Activated CD4-positive, alpha-beta memory T cell treated with anti-CD3 and anti-CD28 coated beads, Interleukin-2, amount 10 ng/mL, durations not matched to agents 7 days and 5 days (primary cell): ENCODE data around the gene SLC30A10. TPM values are rescaled to one million over a fixed set of nuclear protein-coding genes. Genes with fewer than 3 reads are reported as not detected.
"Not testable (repeated sequence)": the region's sequence is repeated elsewhere in the genome, so short reads cannot be mapped to it uniquely, and the experiment has no call there.

Source experiments
- CTCF ChIA-PET: fragments of 350-600 bp; sonication (Branson Sonifier 250); formaldehyde crosslinking; loops from one replicate; lab custom pipeline; 2021; ENCODE audit warnings: antibody characterized with exemption, inconsistent platforms; lab: Charles Lee
- POLR2A ChIA-PET: fragments of 350-600 bp; sonication (Branson Sonifier 250); formaldehyde crosslinking; loops from one replicate; lab custom pipeline; 2021; ENCODE audit warnings: antibody characterized with exemption; lab: Charles Lee
- DNase-seq: peaks from one replicate; pipeline ENCODE4 v3.0.0-alpha.2; 2020
- H3K27ac Mint-ChIP-seq: one replicate; pipeline ENCODE4 v1.8.0; 2021; ENCODE audit warnings: mild to moderate bottlenecking, mixed read lengths
- H3K27me3 Mint-ChIP-seq: one replicate; pipeline ENCODE4 v1.8.0; 2021; ENCODE audit warnings: mixed read lengths
- H3K36me3 Mint-ChIP-seq: one replicate; pipeline ENCODE4 v1.8.0; 2021; ENCODE audit warnings: low read depth, mixed read lengths
- H3K4me1 Mint-ChIP-seq: one replicate; pipeline ENCODE4 v1.8.0; 2021; ENCODE audit warnings: mixed read lengths
- H3K4me3 Mint-ChIP-seq: one replicate; pipeline ENCODE4 v1.8.0; 2021; ENCODE audit warnings: mild to moderate bottlenecking, mixed read lengths
- H3K9me3 Mint-ChIP-seq: one replicate; pipeline ENCODE4 v1.8.0; 2021; ENCODE audit warnings: mixed read lengths
- total RNA-seq, 2 experiments: library from RNA; stranded (reverse); gene quantifications; one replicate each; pipeline ENCODE4 v1.2.3, GENCODE V29; 2021

SLC30A10 gene
- total RNA-seq, 2 experiments from 2014 or later, result not detected

- H3K4me1 Mint-ChIP-seq, result no peaks in the 10 kb centered on the region
- H3K4me3 Mint-ChIP-seq, result no peak overlapping the region
- DNase-seq, result no peak
- no peaks in the 10 kb centered on the region for H3K36me3 Mint-ChIP-seq
- H3K27ac Mint-ChIP-seq, result no peak overlapping the region
- CTCF ChIA-PET, result no interaction called here
- H3K9me3 Mint-ChIP-seq, result no peaks in the 10 kb centered on the region
- H3K27me3 Mint-ChIP-seq, result peaks cover 7% of the 10 kb centered on the region
- POLR2A ChIA-PET, result no interaction called here
These were observed 11.1 kb downstream of the SLC30A10 start for GRCh38 chr1:219917281-219917680.

- no peaks in the 10 kb centered on the region for H3K36me3 Mint-ChIP-seq
- CTCF ChIA-PET, result no interaction called here
- no peak overlapping the region for H3K27ac Mint-ChIP-seq
- peaks cover 4% of the 10 kb centered on the region for H3K27me3 Mint-ChIP-seq
- POLR2A ChIA-PET, result no interaction called here
- DNase-seq, result no peak
- H3K9me3 Mint-ChIP-seq, result no peaks in the 10 kb centered on the region
- no peaks in the 10 kb centered on the region for H3K4me1 Mint-ChIP-seq
- no peak overlapping the region for H3K4me3 Mint-ChIP-seq
These were observed 12.1 kb downstream of the SLC30A10 start for GRCh38 chr1:219916257-219916656.

GRCh38 chr1:219913005-219913770 is 15.2 kb downstream of the SLC30A10 start:
- Mint-ChIP-seq H3K27me3 (peaks cover 2% of the 10 kb centered on the region), H3K4me1 (no peaks in the 10 kb centered on the region), H3K27ac (no peak overlapping the region), H3K9me3 (no peaks in the 10 kb centered on the region), H3K4me3 (no peak overlapping the region), H3K36me3 (no peaks in the 10 kb centered on the region)
- CTCF ChIA-PET, result no interaction called here
- DNase-seq, result no peak
- POLR2A ChIA-PET, result no interaction called here

- H3K27ac Mint-ChIP-seq, result no peak overlapping the region
- H3K4me1 Mint-ChIP-seq, result peaks cover 3% of the 10 kb centered on the region
- no peaks in the 10 kb centered on the region for H3K36me3 Mint-ChIP-seq
- no peaks in the 10 kb centered on the region for H3K9me3 Mint-ChIP-seq
- POLR2A ChIA-PET, result no interaction called here
- no peak for DNase-seq
- CTCF ChIA-PET, result no interaction called here
- no peak overlapping the region for H3K4me3 Mint-ChIP-seq
- H3K27me3 Mint-ChIP-seq, result peaks cover 5% of the 10 kb centered on the region
These were observed 17.6 kb downstream of the SLC30A10 start for GRCh38 chr1:219910716-219911115.

- Mint-ChIP-seq H3K4me1 (peaks cover 3% of the 10 kb centered on the region), H3K9me3 (no peaks in the 10 kb centered on the region), H3K27me3 (peaks cover 3% of the 10 kb centered on the region), H3K36me3 (no peaks in the 10 kb centered on the region), H3K27ac (no peak overlapping the region), H3K4me3 (no peak overlapping the region)
- ChIA-PET POLR2A (no interaction called here), CTCF (no interaction called here)
- no peak for DNase-seq
These were observed 18.9 kb downstream of the SLC30A10 start for GRCh38 chr1:219909476-219909875.

GRCh38 chr1:219908170-219908569 is 20.2 kb downstream of the SLC30A10 start:
- no peaks in the 10 kb centered on the region for H3K9me3 Mint-ChIP-seq
- peaks cover 3% of the 10 kb centered on the region for H3K4me1 Mint-ChIP-seq
- H3K27me3 Mint-ChIP-seq, result peaks cover 3% of the 10 kb centered on the region
- ChIA-PET POLR2A (no interaction called here), CTCF (interaction anchor here (0.5 kb wide), 1 partner anchor 130 kb away, joined by 3 read pairs; no protein-coding TSS in a partner anchor)
- H3K27ac Mint-ChIP-seq, result no peak overlapping the region
- H3K4me3 Mint-ChIP-seq, result no peak overlapping the region
- DNase-seq, result no peak
- H3K36me3 Mint-ChIP-seq, result no peaks in the 10 kb centered on the region

- POLR2A ChIA-PET, result no interaction called here
- Mint-ChIP-seq H3K4me1 (peaks cover 3% of the 10 kb centered on the region), H3K9me3 (no peaks in the 10 kb centered on the region), H3K36me3 (no peaks in the 10 kb centered on the region), H3K27ac (no peak overlapping the region), H3K4me3 (no peak overlapping the region), H3K27me3 (peaks cover 3% of the 10 kb centered on the region)
- CTCF ChIA-PET, result no interaction called here
- DNase-seq, result no peak
These were observed 20.6 kb downstream of the SLC30A10 start for GRCh38 chr1:219907772-219908070.

- no peaks in the 10 kb centered on the region for H3K36me3 Mint-ChIP-seq
- no peak overlapping the region for H3K27ac Mint-ChIP-seq
- POLR2A ChIA-PET, result no interaction called here
- CTCF ChIA-PET, result no interaction called here
- no peak for DNase-seq
- peaks cover 3% of the 10 kb centered on the region for H3K27me3 Mint-ChIP-seq
- no peaks in the 10 kb centered on the region for H3K9me3 Mint-ChIP-seq
- H3K4me3 Mint-ChIP-seq, result no peak overlapping the region
- H3K4me1 Mint-ChIP-seq, result peaks cover 3% of the 10 kb centered on the region
These were observed 21.2 kb downstream of the SLC30A10 start for GRCh38 chr1:219906924-219907771.

- H3K27me3 Mint-ChIP-seq, H3K36me3 Mint-ChIP-seq, H3K4me1 Mint-ChIP-seq, H3K27ac Mint-ChIP-seq, DNase-seq, H3K4me3 Mint-ChIP-seq, CTCF ChIA-PET, H3K9me3 Mint-ChIP-seq, POLR2A ChIA-PET: not testable (repeated sequence)
These were observed 21.8 kb downstream of the SLC30A10 start for GRCh38 chr1:219906565-219906923.

GRCh38 chr1:219905524-219905923 is 22.8 kb downstream of the SLC30A10 start:
- Mint-ChIP-seq H3K9me3 (no peaks in the 10 kb centered on the region), H3K4me3 (no peak overlapping the region), H3K27me3 (peaks cover 3% of the 10 kb centered on the region), H3K4me1 (peaks cover 3% of the 10 kb centered on the region), H3K36me3 (no peaks in the 10 kb centered on the region), H3K27ac (no peak overlapping the region)
- no peak for DNase-seq
- ChIA-PET CTCF (no interaction called here), POLR2A (no interaction called here)

GRCh38 chr1:219904934-219905333 is 23.4 kb downstream of the SLC30A10 start:
- peaks cover 3% of the 10 kb centered on the region for H3K4me1 Mint-ChIP-seq
- H3K9me3 Mint-ChIP-seq, result no peaks in the 10 kb centered on the region
- no peak overlapping the region for H3K27ac Mint-ChIP-seq
- H3K36me3 Mint-ChIP-seq, result no peaks in the 10 kb centered on the region
- CTCF ChIA-PET, result no interaction called here
- no peak for DNase-seq
- no peak overlapping the region for H3K4me3 Mint-ChIP-seq
- POLR2A ChIA-PET, result no interaction called here
- peaks cover 3% of the 10 kb centered on the region for H3K27me3 Mint-ChIP-seq

- ChIA-PET CTCF (no interaction called here), POLR2A (no interaction called here)
- no peak for DNase-seq
- Mint-ChIP-seq H3K36me3 (no peaks in the 10 kb centered on the region), H3K9me3 (no peaks in the 10 kb centered on the region), H3K27ac (no peak overlapping the region), H3K4me1 (peaks cover 3% of the 10 kb centered on the region), H3K4me3 (no peak overlapping the region), H3K27me3 (peaks cover 3% of the 10 kb centered on the region)
These were observed 24.9 kb downstream of the SLC30A10 start for GRCh38 chr1:219903353-219903871.

GRCh38 chr1:219902951-219903350 is 25.4 kb downstream of the SLC30A10 start:
- H3K36me3 Mint-ChIP-seq, result no peaks in the 10 kb centered on the region
- H3K9me3 Mint-ChIP-seq, result no peaks in the 10 kb centered on the region
- POLR2A ChIA-PET, result no interaction called here
- H3K27ac Mint-ChIP-seq, result no peak overlapping the region
- CTCF ChIA-PET, result no interaction called here
- H3K4me3 Mint-ChIP-seq, result no peak overlapping the region
- H3K4me1 Mint-ChIP-seq, result peaks cover 3% of the 10 kb centered on the region
- no peak for DNase-seq
- peaks cover 3% of the 10 kb centered on the region for H3K27me3 Mint-ChIP-seq
